HG02938 (cell line): ENCODE data around the gene KIAA0232.
A peak's percentile ranks its signal among the peaks of the same experiment; 100 is the strongest.
"Not testable (repeated sequence)": the region's sequence is repeated elsewhere in the genome, so short reads cannot be mapped to it uniquely, and the experiment has no call there.

Source experiments
- ATAC-seq: cut with Tn5 transposase; IDR thresholded peaks from one replicate; pipeline ENCODE4 v1.9.1; 2021; ENCODE audit warnings: mild to moderate bottlenecking, moderate library complexity; ENCODE audit not compliant: unreplicated experiment

Gene KIAA0232

GRCh38 chr4:6900181-6900812 lies 117.8 kb downstream of the KIAA0232 start:
- ATAC-seq: no peak

GRCh38 chr4:6900956-6901355 lies 118.4 kb downstream of the KIAA0232 start:
- ATAC-seq: no peak

- ATAC-seq: no peak
These were observed 119.3 kb downstream of the KIAA0232 start for GRCh38 chr4:6901669-6902317.

- ATAC-seq: no peak
These were observed 120.0 kb downstream of the KIAA0232 start for GRCh38 chr4:6902318-6903042.

GRCh38 chr4:6905516-6906445 lies 123.3 kb downstream of the KIAA0232 start:
- ATAC-seq: no peak

- not testable (repeated sequence) for ATAC-seq
These were observed 124.0 kb downstream of the KIAA0232 start for GRCh38 chr4:6906486-6906885.

GRCh38 chr4:6907658-6908191 lies 125.2 kb downstream of the KIAA0232 start:
- ATAC-seq: no peak

- ATAC-seq: no peak
These were observed 126.0 kb downstream of the KIAA0232 start for GRCh38 chr4:6908432-6909112.

- peak; percentile 84 for ATAC-seq
These were observed 126.8 kb downstream of the KIAA0232 start, which contains the start of gene TBC1D14 for GRCh38 chr4:6909113-6909969. TBC1D14 (plus strand) TSS chr4:6909826; CDS start chr4:6923390, 13,564 bp downstream.

- peak; percentile 32 for ATAC-seq
These were observed 127.4 kb downstream of the KIAA0232 start for GRCh38 chr4:6909970-6910339.

- no peak for ATAC-seq
These were observed 127.9 kb downstream of the KIAA0232 start for GRCh38 chr4:6910340-6910959.

- no peak for ATAC-seq
These were observed 128.7 kb downstream of the KIAA0232 start for GRCh38 chr4:6910960-6911874.

- not testable (repeated sequence) for ATAC-seq
These were observed 129.4 kb downstream of the KIAA0232 start for GRCh38 chr4:6911917-6912316.

GRCh38 chr4:6912441-6912840 lies 129.9 kb downstream of the KIAA0232 start:
- no peak for ATAC-seq

GRCh38 chr4:6913350-6913905 lies 130.9 kb downstream of the KIAA0232 start:
- no peak for ATAC-seq

GRCh38 chr4:6914448-6914847 lies 131.9 kb downstream of the KIAA0232 start:
- no peak for ATAC-seq
